Activated T-helper 1 cell treated with anti-CD3 and anti-CD28 coated beads, Interleukin-12 subunit alpha, Interleukin-12 subunit beta, Interleukin-2, Interleukin-4 antibody, amounts not matched to agents 30 ng/mL and 10 ng/mL and 1 ng/mL, durations not matched to agents 14 hours and 24 hours and 36 hours (primary cell): ENCODE results near the gene PRKAR1B. TPM values are rescaled to one million over a fixed set of nuclear protein-coding genes. Genes with fewer than 3 reads are reported as not detected.

Source experiments
- DNase-seq: peaks from one replicate; pipeline ENCODE4 v3.0.0; 2021; ENCODE audit warnings: low spot score
- H3K27ac Mint-ChIP-seq: one replicate; pipeline ENCODE4 v1.8.0; 2021; ENCODE audit warnings: mild to moderate bottlenecking, mixed read lengths
- H3K27me3 Mint-ChIP-seq: one replicate; pipeline ENCODE4 v1.8.0; 2022; ENCODE audit warnings: mild to moderate bottlenecking, moderate library complexity, mixed read lengths; ENCODE audit not compliant: insufficient read depth
- H3K36me3 Mint-ChIP-seq: one replicate; pipeline ENCODE4 v1.8.0; 2021; ENCODE audit warnings: low read depth, mixed read lengths
- H3K4me1 Mint-ChIP-seq: one replicate; pipeline ENCODE4 v1.8.0; 2021; ENCODE audit warnings: low read depth, mixed read lengths
- H3K4me3 Mint-ChIP-seq: one replicate; pipeline ENCODE4 v1.8.0; 2021; ENCODE audit warnings: mild to moderate bottlenecking, moderate library complexity, mixed read lengths
- H3K9me3 Mint-ChIP-seq: one replicate; pipeline ENCODE4 v1.8.0; 2021; ENCODE audit warnings: mixed read lengths
- intact Hi-C: fragments of 100-400 bp; cut with micrococcal nuclease; formaldehyde crosslinking; loops from one replicate; pipeline ENCODE4 v1.15.1; 2024
- total RNA-seq: library from RNA; stranded (reverse); gene quantifications from 2 replicates; pipeline ENCODE4 v1.2.3, GENCODE V29; 2022

Gene PRKAR1B
- total RNA-seq, 1 donor from 2014 or later, result 37.8 TPM

DNA sequence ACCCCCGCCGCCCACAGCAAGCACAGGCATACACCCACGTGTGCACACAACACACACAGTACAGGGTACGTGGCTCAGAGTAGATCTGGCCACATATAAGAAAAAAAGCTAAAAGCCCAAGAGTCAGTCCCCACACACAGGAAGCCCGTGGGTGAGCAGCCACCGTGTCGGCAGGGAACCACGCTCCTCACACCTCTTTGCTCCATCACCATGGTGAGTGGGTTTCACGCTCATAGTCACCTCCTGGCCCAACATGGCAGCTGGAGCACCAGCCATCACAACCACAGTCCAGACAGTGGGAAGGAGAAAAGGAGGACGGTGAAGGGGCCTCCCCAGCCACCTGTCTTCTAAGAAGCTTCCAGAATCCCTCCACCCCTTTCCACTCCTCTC is 131.5 kb downstream of the PRKAR1B start:
- Mint-ChIP-seq H3K9me3 (peaks cover 3% of the 10 kb centered on the region), H3K36me3 (peaks cover 6% of the 10 kb centered on the region), H3K4me3 (no peak overlapping the region), H3K4me1 (peaks cover 22% of the 10 kb centered on the region), H3K27ac (peak overlapping the region; percentile 58), H3K27me3 (no peaks in the 10 kb centered on the region)
- intact Hi-C loops, result no loop called here
- DNase-seq, result no peak

DNA sequence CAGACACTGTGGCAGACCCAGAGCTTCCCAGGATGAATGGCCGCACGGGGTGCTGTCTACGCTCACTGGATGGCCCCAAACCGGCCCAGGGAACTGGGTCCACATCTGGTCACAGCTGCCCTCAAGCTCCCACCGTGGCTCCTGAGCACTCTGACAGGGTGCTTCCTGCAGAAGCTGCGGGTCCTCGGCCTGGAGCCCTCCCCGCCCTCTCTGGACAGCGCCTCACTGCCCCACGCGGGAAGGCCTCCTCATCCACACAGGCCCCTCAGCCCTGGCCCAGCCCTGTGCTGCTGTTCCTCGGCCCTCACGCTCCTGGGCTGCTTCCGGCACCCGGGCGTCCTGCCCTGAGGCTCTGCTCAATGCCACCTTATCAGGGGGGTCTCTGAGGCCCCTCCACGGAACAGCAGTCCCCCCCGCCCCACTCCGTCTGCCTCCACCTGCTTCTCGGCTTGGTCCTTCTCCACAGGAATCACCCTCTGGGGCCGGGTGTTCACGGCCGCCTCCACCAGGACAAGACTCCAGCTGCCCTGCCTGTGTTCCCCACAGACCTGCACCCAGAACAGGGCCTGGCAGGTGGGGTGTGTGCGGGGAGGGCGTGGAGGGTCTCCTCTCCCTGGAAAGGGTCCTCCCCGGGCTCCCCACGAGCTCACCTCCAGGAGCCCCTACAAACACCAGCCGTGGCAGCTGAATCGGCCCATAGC is 132.0 kb downstream of the PRKAR1B start:
- Mint-ChIP-seq H3K27me3 (no peaks in the 10 kb centered on the region), H3K36me3 (peaks cover 6% of the 10 kb centered on the region), H3K4me3 (no peak overlapping the region), H3K9me3 (peaks cover 3% of the 10 kb centered on the region), H3K27ac (peak overlapping the region; percentile 58), H3K4me1 (peaks cover 22% of the 10 kb centered on the region)
- intact Hi-C loops, result no loop called here
- DNase-seq, result no peak

DNA sequence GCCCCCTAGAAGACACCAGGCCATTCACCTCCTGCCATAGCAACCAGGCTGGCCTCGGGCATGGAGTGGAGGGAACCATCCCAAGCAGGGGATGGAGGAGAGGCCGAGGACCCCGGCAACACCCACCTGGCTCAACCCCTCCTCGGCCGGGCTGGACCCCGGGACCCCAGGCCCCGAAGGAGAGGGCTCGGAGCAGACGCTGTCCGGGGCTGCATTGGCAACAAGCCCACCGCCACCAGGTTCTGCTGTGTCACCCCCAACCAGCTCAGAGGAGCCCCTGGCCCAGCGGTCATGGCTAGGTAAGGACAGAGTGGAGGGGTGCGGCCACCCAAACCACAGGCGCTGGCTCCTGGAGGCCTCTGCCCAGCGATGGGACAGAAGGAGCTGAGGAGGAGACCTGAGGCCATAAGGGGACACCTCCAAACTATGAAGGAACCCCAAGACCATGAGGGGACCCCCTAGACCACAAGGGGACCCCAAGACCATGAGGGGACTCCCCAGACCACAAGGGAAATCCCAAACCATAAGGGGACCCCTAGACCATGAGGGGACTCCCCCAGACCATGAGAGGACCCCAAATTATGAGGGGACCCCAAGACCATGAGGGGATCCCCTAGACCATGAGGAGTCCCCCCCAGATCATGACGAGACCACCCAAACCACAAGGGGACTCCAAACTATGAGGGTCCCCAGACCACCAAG is 132.7 kb downstream of the PRKAR1B start:
- Mint-ChIP-seq H3K4me3 (no peak overlapping the region), H3K4me1 (peaks cover 22% of the 10 kb centered on the region), H3K9me3 (peaks cover 3% of the 10 kb centered on the region), H3K27me3 (no peaks in the 10 kb centered on the region), H3K27ac (no peak overlapping the region), H3K36me3 (peaks cover 6% of the 10 kb centered on the region)
- intact Hi-C loops, result no loop called here
- DNase-seq, result no peak

DNA sequence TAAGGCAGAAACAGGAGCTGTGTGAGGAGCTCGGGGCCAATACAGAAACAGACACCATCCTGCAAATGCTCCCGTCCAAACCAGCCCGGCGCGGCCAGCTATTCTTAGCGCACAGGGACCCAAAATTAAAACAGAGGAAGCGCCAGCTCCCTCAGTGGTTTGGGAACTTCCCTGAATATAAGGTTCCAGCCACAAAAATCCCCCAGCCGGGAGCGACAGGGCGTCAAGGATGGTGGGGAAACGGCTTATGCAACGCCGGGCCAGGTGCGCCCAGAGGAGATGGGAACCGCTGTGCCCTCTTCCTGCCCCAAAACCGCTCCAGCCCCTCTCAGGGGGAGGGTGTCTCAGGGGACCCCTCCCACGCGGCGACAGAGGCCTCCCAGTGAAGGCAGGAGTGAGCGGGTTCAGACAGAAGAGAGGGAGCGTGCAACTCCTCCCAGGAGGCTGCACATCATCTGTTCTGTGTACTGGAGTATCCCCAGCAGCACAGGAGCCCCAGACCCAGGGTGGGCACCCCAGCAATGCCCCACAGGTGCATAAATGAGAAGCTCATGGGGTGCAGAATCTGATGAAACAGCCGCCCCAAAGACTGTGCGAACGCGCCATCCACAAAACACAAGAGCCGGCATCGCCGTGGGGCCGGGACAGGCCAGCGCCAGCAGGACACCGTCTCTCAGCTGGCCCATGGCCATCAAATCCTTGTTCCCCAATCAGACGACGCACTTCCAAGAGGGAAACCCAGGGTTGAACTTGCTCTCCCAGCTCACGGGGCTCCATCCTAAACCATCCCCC is 133.6 kb downstream of the PRKAR1B start:
- intact Hi-C loops, result loop anchor here (1.0 kb wide), 1 partner anchor 8 kb away; no protein-coding TSS in a partner anchor
- Mint-ChIP-seq H3K4me1 (peaks cover 22% of the 10 kb centered on the region), H3K27ac (no peak overlapping the region), H3K4me3 (peak overlapping the region; percentile 22), H3K36me3 (peaks cover 13% of the 10 kb centered on the region), H3K27me3 (no peaks in the 10 kb centered on the region), H3K9me3 (peaks cover 11% of the 10 kb centered on the region)
- no peak for DNase-seq

DNA sequence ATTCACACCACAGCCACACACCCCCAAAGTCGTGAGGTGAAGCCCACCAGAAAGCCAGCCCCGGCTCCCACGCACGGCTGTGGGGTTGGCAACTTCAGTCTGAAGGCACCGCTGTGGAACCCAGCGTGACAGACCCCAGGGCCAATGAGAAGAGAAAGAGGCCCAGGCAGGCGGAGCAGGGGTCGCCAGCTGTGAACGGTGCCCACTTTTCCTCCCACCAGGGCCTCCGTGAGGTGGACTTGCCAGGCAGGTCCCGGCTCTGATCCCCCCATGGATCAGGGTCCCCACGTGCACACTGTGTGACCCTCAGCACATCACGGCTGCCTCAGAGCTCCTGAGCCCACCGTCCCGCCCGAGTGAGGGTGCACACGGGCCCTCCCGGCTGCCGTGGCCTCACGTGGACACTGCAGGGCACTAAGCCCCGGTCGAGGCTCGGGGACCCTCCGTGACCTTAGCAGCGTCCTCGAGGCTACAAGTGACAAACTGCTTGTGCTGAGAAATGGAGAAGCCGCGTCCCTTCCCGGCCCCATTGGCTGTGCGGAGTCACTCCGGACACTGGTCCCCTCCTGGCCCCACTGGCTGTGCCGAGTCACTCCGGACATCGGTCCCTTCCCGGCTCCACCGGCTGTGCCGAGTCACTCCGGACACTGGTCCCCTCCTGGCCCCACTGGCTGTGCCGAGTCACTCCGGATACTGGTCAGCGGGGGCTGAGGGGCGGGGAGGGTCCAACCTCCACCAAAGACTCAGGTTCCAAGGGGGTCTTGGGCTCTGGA is 135.0 kb downstream of the PRKAR1B start:
- intact Hi-C loops, result no loop called here
- Mint-ChIP-seq H3K4me3 (no peak overlapping the region), H3K4me1 (peaks cover 22% of the 10 kb centered on the region), H3K9me3 (peaks cover 16% of the 10 kb centered on the region), H3K27me3 (no peaks in the 10 kb centered on the region), H3K36me3 (peaks cover 22% of the 10 kb centered on the region), H3K27ac (no peak overlapping the region)
- no peak for DNase-seq

DNA sequence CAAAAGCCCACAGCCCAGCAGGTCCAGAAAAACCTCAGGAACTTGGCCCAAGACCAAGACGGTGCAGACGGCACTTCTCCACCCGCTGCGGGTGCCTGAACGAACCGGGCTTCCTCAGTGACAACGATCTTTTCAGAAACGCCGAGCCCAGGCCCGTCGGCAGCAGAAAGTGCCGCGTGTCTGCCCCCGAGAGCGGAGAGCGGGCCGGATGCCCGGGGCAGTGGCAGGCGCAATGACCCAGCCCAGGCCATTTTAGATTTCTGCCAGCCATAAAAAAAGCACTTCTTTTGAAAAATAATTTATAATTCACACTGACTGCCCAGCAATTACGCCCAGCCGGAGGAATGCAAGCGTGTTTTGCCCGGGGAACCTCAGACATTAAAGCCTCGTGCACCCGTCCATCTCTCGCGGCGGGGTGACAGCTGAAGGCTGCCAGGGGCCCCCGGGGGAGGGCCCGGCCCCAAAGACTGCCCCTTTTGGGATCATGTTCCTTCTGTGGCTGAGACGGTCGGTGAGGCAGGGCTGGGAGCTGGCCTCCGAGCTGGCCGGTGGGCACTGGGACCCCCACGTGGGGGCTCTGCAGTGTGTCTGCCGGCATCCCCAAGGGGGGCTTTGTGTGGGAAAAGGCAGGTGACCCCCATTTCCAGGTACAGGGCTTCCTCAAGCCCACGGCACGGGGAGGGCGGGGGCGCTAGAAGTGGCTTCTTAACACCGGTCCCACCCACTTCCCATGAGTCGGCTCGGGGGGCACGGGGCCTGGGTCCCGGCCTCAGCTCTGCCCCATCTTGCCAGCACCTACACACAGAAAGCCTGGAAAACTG is 136.1 kb downstream of the PRKAR1B start:
- Mint-ChIP-seq H3K27ac (no peak overlapping the region), H3K36me3 (peaks cover 29% of the 10 kb centered on the region), H3K27me3 (no peaks in the 10 kb centered on the region), H3K9me3 (peaks cover 22% of the 10 kb centered on the region), H3K4me3 (no peak overlapping the region), H3K4me1 (peaks cover 28% of the 10 kb centered on the region)
- intact Hi-C loops, result no loop called here
- no peak for DNase-seq

DNA sequence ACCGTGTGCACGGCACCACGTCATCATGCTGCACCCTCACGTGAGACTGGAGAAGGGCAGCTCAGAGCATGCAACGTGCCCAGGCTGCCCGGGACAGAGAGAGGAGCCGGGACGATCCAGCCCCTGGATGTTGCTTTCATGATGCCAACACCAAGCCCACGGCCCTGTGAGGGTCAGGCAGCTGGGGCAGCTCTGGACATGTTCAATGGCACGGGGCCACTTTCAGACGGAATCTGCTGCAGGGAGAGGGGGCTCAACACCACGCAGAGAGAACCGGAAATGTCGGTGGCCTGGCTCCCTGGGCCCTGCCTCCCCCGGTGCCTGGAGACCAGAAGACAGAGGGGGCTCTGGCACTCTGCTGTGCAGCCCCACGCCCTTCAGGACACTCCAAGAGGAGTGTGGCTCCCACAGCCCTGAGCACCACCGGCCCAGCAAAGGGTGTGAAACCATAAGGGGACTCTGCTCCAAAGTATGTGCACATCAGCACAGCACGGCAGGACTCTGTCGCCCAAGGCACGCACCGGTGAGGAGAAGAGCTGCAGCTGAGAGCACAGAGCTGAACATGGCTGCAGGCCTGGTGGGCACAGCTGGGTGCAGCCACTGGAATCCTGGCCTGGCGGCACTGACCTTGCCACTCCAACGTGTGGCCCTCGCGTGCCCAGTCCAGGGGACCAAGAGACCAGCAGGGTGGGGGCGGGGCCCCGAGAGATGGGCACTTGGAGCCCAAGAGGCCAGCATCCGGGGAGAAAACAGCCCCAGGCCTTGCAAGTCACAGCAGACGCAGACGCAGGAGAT is 137.1 kb downstream of the PRKAR1B start:
- Mint-ChIP-seq H3K27me3 (no peaks in the 10 kb centered on the region), H3K27ac (no peak overlapping the region), H3K9me3 (peaks cover 27% of the 10 kb centered on the region), H3K4me3 (no peak overlapping the region), H3K36me3 (peaks cover 33% of the 10 kb centered on the region), H3K4me1 (peaks cover 31% of the 10 kb centered on the region)
- DNase-seq, result no peak
- intact Hi-C loops, result no loop called here

DNA sequence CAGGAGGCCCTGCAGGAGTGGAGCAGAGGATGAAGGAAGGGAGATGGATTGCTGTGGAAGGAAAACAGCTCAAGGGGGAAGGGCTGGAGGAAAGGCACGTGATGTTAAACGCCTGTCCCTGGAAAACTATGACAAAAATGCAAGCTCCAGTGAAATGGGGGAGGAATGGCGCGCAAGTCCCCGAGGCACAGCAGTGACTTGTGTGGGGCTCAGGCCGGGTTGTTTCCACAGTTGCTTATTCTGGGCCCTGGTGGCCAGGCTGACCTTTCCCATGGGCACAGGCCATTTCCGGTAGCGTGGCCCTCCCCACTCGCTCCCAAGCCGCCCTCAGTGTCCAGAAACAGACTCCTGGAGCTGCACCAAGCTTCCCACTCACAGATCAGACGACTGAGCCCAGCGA is 139.3 kb downstream of the PRKAR1B start:
- peaks cover 31% of the 10 kb centered on the region for H3K9me3 Mint-ChIP-seq
- peaks cover 40% of the 10 kb centered on the region for H3K36me3 Mint-ChIP-seq
- intact Hi-C loops, result no loop called here
- peaks cover 2% of the 10 kb centered on the region for H3K27me3 Mint-ChIP-seq
- peaks cover 37% of the 10 kb centered on the region for H3K4me1 Mint-ChIP-seq
- H3K4me3 Mint-ChIP-seq, result no peak overlapping the region
- no peak overlapping the region for H3K27ac Mint-ChIP-seq
- DNase-seq, result no peak

DNA sequence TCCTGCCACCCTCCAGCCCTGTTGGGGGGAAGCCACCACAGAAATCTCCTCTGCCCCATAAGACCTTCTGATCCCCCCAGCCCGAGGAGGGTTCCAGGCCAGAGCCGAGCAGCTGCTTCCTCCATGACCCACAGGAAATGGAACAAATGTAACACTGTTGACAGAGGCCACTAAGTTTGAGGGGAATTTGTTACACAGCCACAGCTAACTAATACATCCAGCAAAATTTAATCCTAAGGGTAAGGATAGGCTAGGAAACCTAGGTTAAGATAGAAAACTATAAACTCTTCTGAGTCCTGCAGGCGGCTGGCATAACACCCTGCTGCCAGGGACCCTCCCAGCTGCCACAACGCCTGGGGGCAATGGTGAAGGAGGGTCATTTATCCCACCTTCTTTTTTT is 140.6 kb downstream of the PRKAR1B start:
- Mint-ChIP-seq H3K36me3 (peaks cover 40% of the 10 kb centered on the region), H3K4me1 (peaks cover 35% of the 10 kb centered on the region), H3K27me3 (peaks cover 2% of the 10 kb centered on the region), H3K27ac (peak overlapping the region; percentile 87), H3K9me3 (peaks cover 31% of the 10 kb centered on the region), H3K4me3 (no peak overlapping the region)
- no peak for DNase-seq
- intact Hi-C loops, result no loop called here

DNA sequence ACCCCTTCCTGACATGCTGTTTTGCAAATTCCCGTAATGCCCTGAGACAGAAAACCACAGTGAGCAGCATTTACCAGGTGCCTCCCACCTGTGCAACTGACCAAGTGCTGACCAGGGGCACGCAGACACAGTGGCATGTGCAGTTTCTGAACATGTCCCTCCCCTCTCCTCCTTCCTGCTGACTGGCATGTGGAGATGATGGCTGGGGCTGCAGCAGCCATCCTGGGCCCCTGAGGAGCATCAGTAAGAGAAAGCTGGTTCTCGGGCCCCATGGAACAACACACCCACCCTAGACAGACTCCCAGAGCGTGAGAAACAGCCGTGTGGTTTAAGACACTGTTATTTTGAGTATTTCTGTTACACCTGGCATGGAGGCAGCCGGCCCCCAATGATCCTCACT is 141.2 kb downstream of the PRKAR1B start:
- H3K36me3 Mint-ChIP-seq, result peaks cover 40% of the 10 kb centered on the region
- intact Hi-C loops, result loop anchor here (1.0 kb wide), 3 partner anchors 7 to 32 kb away; no protein-coding TSS in a partner anchor

DNA sequence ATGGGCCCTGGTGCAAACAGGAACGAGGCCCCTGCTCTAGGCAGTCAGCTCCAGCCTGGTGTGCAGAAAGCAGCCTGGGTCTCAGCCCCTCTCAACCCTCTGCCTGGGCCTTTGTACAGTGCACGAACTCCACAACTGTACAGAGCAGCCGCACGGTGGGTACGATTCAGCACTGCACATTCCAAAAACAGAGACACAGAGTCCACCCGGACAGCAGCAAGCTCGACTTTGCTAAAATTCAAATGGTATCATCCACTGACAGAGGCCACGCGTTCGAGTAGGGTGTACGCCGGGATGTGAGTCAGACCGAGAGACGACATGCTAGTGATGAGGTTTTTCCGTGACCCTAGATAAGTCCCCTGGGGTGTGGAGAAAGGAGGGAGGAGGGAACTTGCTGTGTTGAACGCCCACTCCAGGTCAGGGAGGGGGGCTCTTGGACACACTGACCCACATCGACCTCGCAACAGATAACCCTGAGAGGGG is 141.8 kb downstream of the PRKAR1B start:
- Mint-ChIP-seq H3K27ac (peak overlapping the region; percentile 87), H3K9me3 (peaks cover 31% of the 10 kb centered on the region), H3K4me1 (peaks cover 35% of the 10 kb centered on the region), H3K4me3 (peak overlapping the region; percentile 45), H3K27me3 (peaks cover 2% of the 10 kb centered on the region), H3K36me3 (peaks cover 40% of the 10 kb centered on the region)
- DNase-seq, result peak; percentile 65
- intact Hi-C loops, result loop anchor here (1.0 kb wide), 3 partner anchors 8 to 33 kb away; no protein-coding TSS in a partner anchor

More for the DNA sequence above, 141.2 kb downstream of the PRKAR1B start:
- peak overlapping the region; percentile 87 for H3K27ac Mint-ChIP-seq
- H3K9me3 Mint-ChIP-seq, result peaks cover 31% of the 10 kb centered on the region
- H3K4me1 Mint-ChIP-seq, result peaks cover 35% of the 10 kb centered on the region
- DNase-seq, result no peak
- H3K4me3 Mint-ChIP-seq, result peak overlapping the region; percentile 45
- H3K27me3 Mint-ChIP-seq, result peaks cover 2% of the 10 kb centered on the region
